Kidney (tissue), 14 donors: Measurements from ENCODE around the gene RNF32. TPM values are rescaled to one million over a fixed set of nuclear protein-coding genes. Genes with fewer than 3 reads are reported as not detected.

Experiments
- DNase-seq, 5 donors: peaks; one replicate each; pipeline ENCODE4 v3.0.0-alpha.2; 2013 to 2020
- FAIRE-seq: peaks from 2 replicates; lab custom pipeline; 2012; peaks lifted over from hg19 to GRCh38; lab: Jason Lieb, UNC
- H3K27ac ChIP-seq, 2 donors: one replicate each; pipeline ENCODE4 v1.7.0; 2013; ENCODE audit warnings: low read depth in 2 of 2, low read length in 2 of 2, inconsistent platforms in 1 of 2
- H3K27me3 ChIP-seq: one replicate; pipeline ENCODE4 v1.7.1; 2013; ENCODE audit warnings: low read length, inconsistent platforms; ENCODE audit not compliant: control insufficient read depth, insufficient read depth
- H3K36me3 ChIP-seq, 3 donors: one replicate each; pipeline versions ENCODE4 v1.7.0 to v1.7.1; 2013; ENCODE audit warnings: low read length in 3 of 3, control low read depth in 1 of 3, inconsistent platforms in 1 of 3; ENCODE audit not compliant: insufficient read depth in 3 of 3, control insufficient read depth in 2 of 3
- H3K4me1 ChIP-seq, 3 donors: one replicate each; pipeline versions ENCODE4 v1.7.0 to v1.7.1; 2013; ENCODE audit warnings: low read length in 3 of 3, inconsistent platforms in 1 of 3, low read depth in 1 of 3; ENCODE audit not compliant: control insufficient read depth in 2 of 3, insufficient read depth in 2 of 3
- H3K4me3 ChIP-seq, 3 donors: one replicate each; pipeline versions ENCODE4 v1.7.0 to v1.8.1; 2013; ENCODE audit warnings: low read length in 3 of 3, control low read depth in 1 of 3, inconsistent platforms in 1 of 3
- H3K9ac ChIP-seq, 3 donors: one replicate each; pipeline versions ENCODE4 v1.7.0 to v1.7.1; 2013; ENCODE audit warnings: low read length in 3 of 3, control low read depth in 1 of 3, inconsistent platforms in 1 of 3
- H3K9me3 ChIP-seq, 3 donors: one replicate each; pipeline versions ENCODE4 v1.7.0 to v1.7.1; 2013; ENCODE audit warnings: low read length in 3 of 3, control low read depth in 1 of 3, inconsistent platforms in 1 of 3; ENCODE audit not compliant: control insufficient read depth in 2 of 3, insufficient read depth in 1 of 3
- CTCF ChIP-seq: IDR thresholded peaks from 3 replicates; pipeline ENCODE4 v1.5.1; 2012; ENCODE audit warnings: mild to moderate bottlenecking, moderate library complexity, borderline replicate concordance; ENCODE audit not compliant: insufficient read depth; ENCODE audit errors: extremely low read depth
- intact Hi-C: fragments of 100-400 bp; cut with DNase I; formaldehyde crosslinking; loops from one replicate; pipeline ENCODE4 v1.11.1; 2022
- polyA plus RNA-seq: library from polyadenylated mRNA; stranded (reverse); fragments of 350-450 nt; fragmentation: Illumina TruSeq; extraction: RNeasy Lipid Tissue Mini Kit (QIAGEN cat#74804); gene quantifications from one replicate; pipeline ENCODE4 v1.2.3, GENCODE V29; 2014; ENCODE audit warnings: low read depth, low replicate concordance; ENCODE audit not compliant: insufficient read depth
- total RNA-seq: library from RNA; stranded (reverse); fragmentation: NEBNext Ultra II Directional; extraction: Animal tissue kit (Norgen Biotek cat#: 25700); gene quantifications from one replicate; pipeline ENCODE4 v1.2.1, GENCODE V29; 2021
- donor health status: control.
- donor health status: control.
- donor health status: control.
- donor health status: control.
- donor health status: control.
- donor health status: DM: yes; HTN: yes; CAD: no.
- donor health status: Normal renal cell carcinoma (clear cell type).

Gene RNF32
- total and polyA plus RNA-seq, 2 donors from 2014 or later: 1.6 to 2.7 TPM

GRCh38 chr7:156666368-156667109 lies 26.0 kb downstream of the RNF32 start:
- intact Hi-C loops: no loop called here
- Histone ChIP-seq H3K36me3 (no peaks in the 10 kb centered on the region), H3K9ac (no peak overlapping the region), H3K27ac (no peak overlapping the region), H3K9me3 (no peaks in the 10 kb centered on the region), H3K27me3 (no peaks in the 10 kb centered on the region), H3K4me3 (no peak overlapping the region), H3K4me1 (no peaks in the 10 kb centered on the region)
- FAIRE-seq: no peak
- no peak for TF ChIP-seq CTCF
- DNase-seq: peak in 3 of 5 donors; percentile 31 to 46 (median 40)

GRCh38 chr7:156667110-156667426 lies 26.5 kb downstream of the RNF32 start:
- TF ChIP-seq CTCF: no peak
- no peak overlapping the region for H3K27ac ChIP-seq
- H3K9ac ChIP-seq: no peak overlapping the region
- no peaks in the 10 kb centered on the region for H3K4me1 ChIP-seq
- no peak for DNase-seq
- no peaks in the 10 kb centered on the region for H3K9me3 ChIP-seq
- intact Hi-C loops: no loop called here
- no peak overlapping the region for H3K4me3 ChIP-seq
- no peak for FAIRE-seq
- no peaks in the 10 kb centered on the region for H3K27me3 ChIP-seq
- H3K36me3 ChIP-seq: no peaks in the 10 kb centered on the region

- no peaks in the 10 kb centered on the region for H3K9me3 ChIP-seq
- DNase-seq (no peak), FAIRE-seq (no peak)
- TF ChIP-seq CTCF: no peak
- H3K27me3 ChIP-seq: no peaks in the 10 kb centered on the region
- H3K36me3 ChIP-seq: no peaks in the 10 kb centered on the region
- no peaks in the 10 kb centered on the region for H3K4me1 ChIP-seq
- no peak overlapping the region for H3K27ac ChIP-seq
- no peak overlapping the region for H3K4me3 ChIP-seq
- intact Hi-C loops: no loop called here
- no peak overlapping the region for H3K9ac ChIP-seq
These were observed 27.7 kb downstream of the RNF32 start for GRCh38 chr7:156668130-156668741.
